Activated CD8-positive, alpha-beta T cell treated with anti-CD3 and anti-CD28 coated beads for 36 hours (primary cell): ENCODE measurements around the gene SLC22A4. TPM values are rescaled to one million over a fixed set of nuclear protein-coding genes. Genes with fewer than 3 reads are reported as not detected.

Experiments used
- ATAC-seq: fragments of 200-7000 bp; cut with Tn5 transposase; one replicate; pipeline ENCODE4 v1.10.0; 2021; ENCODE audit warnings: mild to moderate bottlenecking, moderate library complexity
- CTCF ChIA-PET: fragments of 350-600 bp; sonication (Branson Sonifier 250); formaldehyde crosslinking; loops from one replicate; lab custom pipeline; 2021; ENCODE audit warnings: antibody characterized with exemption; lab: Charles Lee
- POLR2A ChIA-PET: fragments of 350-600 bp; sonication (Branson Sonifier 250); formaldehyde crosslinking; loops from one replicate; lab custom pipeline; 2021; ENCODE audit warnings: antibody characterized with exemption; lab: Charles Lee
- DNase-seq: peaks from one replicate; pipeline ENCODE4 v3.0.0-alpha.2; 2020
- H3K27ac Mint-ChIP-seq: one replicate; pipeline ENCODE4 v1.8.0; 2021; ENCODE audit warnings: mild to moderate bottlenecking, mixed read lengths
- H3K27me3 Mint-ChIP-seq: one replicate; pipeline ENCODE4 v1.8.0; 2021; ENCODE audit warnings: mixed read lengths
- H3K36me3 Mint-ChIP-seq: one replicate; pipeline ENCODE4 v1.8.0; 2021; ENCODE audit warnings: low read depth, mixed read lengths
- H3K4me1 Mint-ChIP-seq: one replicate; pipeline ENCODE4 v1.8.0; 2021; ENCODE audit warnings: low read depth, mixed read lengths
- H3K4me3 Mint-ChIP-seq: one replicate; pipeline ENCODE4 v1.8.0; 2021; ENCODE audit warnings: mild to moderate bottlenecking, moderate library complexity, mixed read lengths
- H3K9me3 Mint-ChIP-seq: one replicate; pipeline ENCODE4 v1.8.0; 2021; ENCODE audit warnings: mixed read lengths
- CTCF ChIP-seq: fragments of 200-600 bp; IDR thresholded peaks from one replicate; pipeline ENCODE4 v1.8.0; 2022; ENCODE audit warnings: antibody characterized with exemption, mild to moderate bottlenecking
- intact Hi-C: fragments of 100-400 bp; cut with micrococcal nuclease; formaldehyde crosslinking; loops from one replicate; pipeline ENCODE4 v1.10.0; 2022
- total RNA-seq, 2 experiments: library from RNA; stranded (reverse); gene quantifications; one replicate each; pipeline ENCODE4 v1.2.3, GENCODE V29; 2021

SLC22A4 gene
- total RNA-seq, 2 experiments from 2014 or later = 0.74 to 0.88 TPM

DNA sequence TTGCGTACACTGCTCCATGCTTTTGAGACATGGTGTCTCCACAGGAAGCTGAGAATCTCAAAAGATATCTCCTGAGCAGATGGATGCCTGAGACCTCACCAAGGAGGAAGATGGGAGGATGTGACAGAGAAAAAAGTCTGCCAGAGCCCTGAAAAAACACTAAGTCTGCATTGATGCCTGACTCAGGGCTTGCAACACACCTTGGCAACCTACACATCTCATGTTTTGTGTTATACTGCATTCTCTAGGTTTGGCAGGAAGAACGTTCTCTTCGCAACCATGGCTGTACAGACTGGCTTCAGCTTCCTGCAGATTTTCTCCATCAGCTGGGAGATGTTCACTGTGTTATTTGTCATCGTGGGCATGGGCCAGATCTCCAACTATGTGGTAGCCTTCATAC, 19.2 kb downstream of the SLC22A4 start:
- ChIA-PET POLR2A (no interaction called here), CTCF (interaction anchor here (1.0 kb wide), 2 partner anchors 10 to 41 kb away, joined by 3 read pairs; no protein-coding TSS in a partner anchor)
- H3K4me3 Mint-ChIP-seq = no peak overlapping the region
- TF ChIP-seq CTCF = no peak
- no peaks in the 10 kb centered on the region for H3K4me1 Mint-ChIP-seq
- H3K36me3 Mint-ChIP-seq = no peaks in the 10 kb centered on the region
- DNase-seq (no peak), ATAC-seq (no peak)
- no peak overlapping the region for H3K27ac Mint-ChIP-seq
- H3K9me3 Mint-ChIP-seq = no peaks in the 10 kb centered on the region
- no peaks in the 10 kb centered on the region for H3K27me3 Mint-ChIP-seq
- intact Hi-C loops = no loop called here

- Mint-ChIP-seq H3K36me3 (no peaks in the 10 kb centered on the region), H3K27me3 (no peaks in the 10 kb centered on the region), H3K9me3 (no peaks in the 10 kb centered on the region), H3K27ac (no peak overlapping the region), H3K4me3 (no peak overlapping the region), H3K4me1 (no peaks in the 10 kb centered on the region)
- ChIA-PET POLR2A (no interaction called here), CTCF (interaction anchor here (1.0 to 1.5 kb wide), 2 partner anchors 42 to 76 kb away, joined by 3 to 5 read pairs; no protein-coding TSS in a partner anchor)
- no peak for DNase-seq
- ATAC-seq = no peak
- no peak for TF ChIP-seq CTCF
- intact Hi-C loops = no loop called here
Observed at GRCh38 chr5:132313961-132314432, 19.8 kb downstream of the SLC22A4 start.

- POLR2A ChIA-PET = no interaction called here
- DNase-seq (no peak), ATAC-seq (no peak)
- CTCF ChIA-PET = interaction anchor here (1.0 to 1.8 kb wide), 4 partner anchors 10 to 78 kb away, joined by 3 to 6 read pairs (median 4); no protein-coding TSS in a partner anchor
- Mint-ChIP-seq H3K4me1 (no peaks in the 10 kb centered on the region), H3K9me3 (no peaks in the 10 kb centered on the region), H3K27ac (no peak overlapping the region), H3K4me3 (no peak overlapping the region), H3K27me3 (no peaks in the 10 kb centered on the region), H3K36me3 (no peaks in the 10 kb centered on the region)
- TF ChIP-seq CTCF = no peak
- intact Hi-C loops = no loop called here
Observed at GRCh38 chr5:132315529-132316067, 21.4 kb downstream of the SLC22A4 start.

GRCh38 chr5:132319975-132320374, 25.8 kb downstream of the SLC22A4 start:
- Mint-ChIP-seq H3K9me3 (no peaks in the 10 kb centered on the region), H3K27ac (no peak overlapping the region), H3K36me3 (no peaks in the 10 kb centered on the region), H3K4me1 (no peaks in the 10 kb centered on the region), H3K27me3 (no peaks in the 10 kb centered on the region), H3K4me3 (no peak overlapping the region)
- CTCF ChIA-PET = interaction anchor here (1.2 kb wide), 1 partner anchor 92 kb away, joined by 3 read pairs; the partner anchor contains the start of gene P4HA2
- TF ChIP-seq CTCF = no peak
- intact Hi-C loops = no loop called here
- ATAC-seq = no peak
- POLR2A ChIA-PET = interaction anchor here (0.7 kb wide), 1 partner anchor 14 kb away, joined by 3 read pairs; no protein-coding TSS in a partner anchor
- DNase-seq = no peak

DNA sequence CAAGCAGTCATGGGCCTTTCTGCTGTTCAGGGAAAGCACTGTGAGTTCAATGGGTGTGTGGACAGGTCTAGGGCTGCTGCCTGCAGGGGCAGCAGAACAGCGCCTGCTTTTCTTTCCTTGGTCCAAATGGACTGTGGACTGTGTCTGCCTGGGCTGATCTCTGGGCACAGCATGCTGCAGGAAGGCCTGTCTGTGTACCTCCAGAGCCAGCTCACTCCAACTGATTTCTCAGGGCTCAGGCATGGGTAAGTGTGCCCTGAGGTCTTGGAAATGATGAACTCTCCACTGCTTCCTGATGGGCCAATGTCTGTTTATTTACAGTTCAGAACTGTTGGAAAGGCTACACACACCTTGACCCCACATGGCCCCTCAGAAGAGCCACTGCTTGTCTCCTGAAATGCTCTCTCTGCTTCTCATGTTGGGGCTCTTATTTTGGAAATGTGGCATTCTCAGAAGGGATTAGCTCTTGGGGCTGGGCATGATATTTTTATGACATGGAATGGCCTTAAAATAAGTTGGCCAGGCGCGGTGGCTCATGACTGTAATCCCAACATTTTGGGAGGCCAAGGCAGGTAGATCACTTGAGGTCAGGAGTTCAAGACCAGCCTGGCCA, 27.0 kb downstream of the SLC22A4 start:
- H3K4me3 Mint-ChIP-seq = no peak overlapping the region
- POLR2A ChIA-PET = no interaction called here
- ATAC-seq = no peak
- CTCF ChIA-PET = no interaction called here
- TF ChIP-seq CTCF = no peak
- H3K36me3 Mint-ChIP-seq = no peaks in the 10 kb centered on the region
- H3K4me1 Mint-ChIP-seq = no peaks in the 10 kb centered on the region
- H3K27me3 Mint-ChIP-seq = no peaks in the 10 kb centered on the region
- H3K27ac Mint-ChIP-seq = no peak overlapping the region
- DNase-seq = no peak
- no peaks in the 10 kb centered on the region for H3K9me3 Mint-ChIP-seq
- intact Hi-C loops = no loop called here
